Uterus (tissue), 4 donors: Measurements from ENCODE around the gene TTC34. TPM values are rescaled to one million over a fixed set of nuclear protein-coding genes. Genes with fewer than 3 reads are reported as not detected.
"Not testable (repeated sequence)": the region's sequence is repeated elsewhere in the genome, so short reads cannot be mapped to it uniquely, and the experiment has no call there.

Experiments
- DNase-seq, 2 donors: peaks; one replicate each; pipeline ENCODE4 v3.0.0-alpha.2; 2019 to 2020
- H3K27ac ChIP-seq, 2 donors: fragments of 200-600 bp; sonication (generic); 1 replicate in 1 of 2; 2 replicates in 1 of 2; pipeline ENCODE4 v1.5.1; 2016 to 2018
- H3K27me3 ChIP-seq, 2 donors: fragments of 200-600 bp; sonication (generic); one replicate each; pipeline ENCODE4 v1.5.1; 2018 to 2019; ENCODE audit warnings: control low read depth in 1 of 2
- H3K36me3 ChIP-seq, 2 donors: fragments of 200-600 bp; sonication (generic); one replicate each; pipeline ENCODE4 v1.5.1; 2019; ENCODE audit warnings: control low read depth in 1 of 2
- H3K4me1 ChIP-seq, 2 donors: fragments of 200-600 bp; sonication (generic); one replicate each; pipeline ENCODE4 v1.5.1; 2018 to 2019; ENCODE audit warnings: control low read depth in 1 of 2
- H3K4me3 ChIP-seq, 2 donors: fragments of 200-600 bp; sonication (generic); 1 replicate in 1 of 2; 2 replicates in 1 of 2; pipeline ENCODE4 v1.5.1; 2018 to 2019; ENCODE audit warnings: mild to moderate bottlenecking in 1 of 2
- H3K9me3 ChIP-seq, 2 donors: fragments of 200-600 bp; sonication (generic); one replicate each; pipeline ENCODE4 v1.5.1; 2019; ENCODE audit warnings: control low read depth in 1 of 2
- POLR2A ChIP-seq, 2 donors: fragments of 450-650 bp; IDR thresholded peaks; one replicate each; pipeline ENCODE4 v1.6.1; 2016; ENCODE audit warnings: antibody characterized with exemption in 2 of 2, mild to moderate bottlenecking in 1 of 2, moderate library complexity in 1 of 2
- intact Hi-C: fragments of 100-400 bp; cut with DNase I; formaldehyde crosslinking; loops from one replicate; pipeline ENCODE4 v1.15.1; 2023; ENCODE audit warnings: low total_unique reads
- total RNA-seq, 4 donors: library from RNA; depleted of rRNA in 3 of 4; stranded (reverse); fragments of >200 nt in 3 of 4; gene quantifications; one replicate each; pipeline versions ENCODE4 v1.1.0 to v1.2.4, GENCODE V29; 2014 to 2023
- TF ChIP-seq, protein P1 (sequence below), 4 experiments: fragments of 200-600 bp in 2 of 4; fragments of 450-650 bp in 2 of 4; sonication (generic) in 2 of 4; IDR thresholded peaks; one replicate each; pipeline ENCODE4 v1.5.1; 2016 to 2019; ENCODE audit warnings: antibody characterized with exemption in 4 of 4, mild to moderate bottlenecking in 2 of 4, moderate library complexity in 1 of 4
- donor health status: DM: yes; HTN: yes; CAD: no.

TTC34 gene
- total RNA-seq, 4 donors from 2014 or later, result 0.29 to 2.9 (median 0.43) TPM

DNA sequence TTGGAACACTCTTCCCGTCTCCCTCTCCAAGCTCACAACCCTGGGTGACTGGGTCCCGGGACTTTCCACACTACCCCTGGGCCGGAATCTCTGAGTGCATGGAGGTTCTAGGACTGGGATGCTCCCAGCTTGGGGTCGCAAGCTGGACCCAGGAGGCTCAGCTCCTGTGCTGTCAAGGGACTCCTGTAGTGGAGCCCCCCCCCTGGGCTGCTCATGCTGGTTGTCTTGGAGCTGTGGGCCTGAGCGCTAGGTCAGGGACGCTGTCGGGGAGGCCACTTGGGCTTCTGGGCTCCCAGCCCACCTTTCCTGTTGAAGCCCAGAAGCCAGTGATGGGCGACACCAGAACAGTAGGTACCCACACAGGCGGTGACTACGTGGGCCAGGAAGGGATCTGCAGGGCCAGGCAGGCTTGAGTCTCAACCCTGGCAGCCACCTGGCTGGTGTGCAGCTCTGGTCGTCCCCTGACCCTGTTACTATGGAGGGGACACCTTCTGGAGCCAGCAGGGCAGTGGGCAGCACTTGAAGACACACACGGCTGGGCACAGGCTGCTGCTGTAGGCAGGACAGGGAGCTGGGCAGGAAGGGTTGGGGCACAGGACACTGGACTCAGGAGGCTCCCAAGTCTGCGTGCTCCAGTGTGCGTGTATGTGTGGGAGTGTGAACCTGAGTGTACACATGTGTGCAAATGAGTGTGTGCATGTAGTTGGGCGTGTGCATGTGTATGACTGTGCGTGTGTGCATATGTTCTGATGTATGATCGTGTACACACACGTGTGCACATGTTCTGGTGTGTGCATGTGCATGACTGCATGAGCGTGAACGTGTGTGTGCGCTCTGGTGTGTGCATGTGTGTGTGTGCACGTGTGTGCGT is 171.6 kb downstream of the TTC34 start:
- peaks cover 24 to 41% of the 10 kb centered on the region in 2 donors for H3K27me3 ChIP-seq
- DNase-seq, result no peak
- H3K4me1 ChIP-seq, result peaks cover 0 to 8% of the 10 kb centered on the region in 2 donors
- H3K36me3 ChIP-seq, result no peaks in the 10 kb centered on the region
- TF ChIP-seq POLR2A (IDR thresholded peaks at IDR 0.05), result no peak
- TF ChIP-seq, protein P1, sequence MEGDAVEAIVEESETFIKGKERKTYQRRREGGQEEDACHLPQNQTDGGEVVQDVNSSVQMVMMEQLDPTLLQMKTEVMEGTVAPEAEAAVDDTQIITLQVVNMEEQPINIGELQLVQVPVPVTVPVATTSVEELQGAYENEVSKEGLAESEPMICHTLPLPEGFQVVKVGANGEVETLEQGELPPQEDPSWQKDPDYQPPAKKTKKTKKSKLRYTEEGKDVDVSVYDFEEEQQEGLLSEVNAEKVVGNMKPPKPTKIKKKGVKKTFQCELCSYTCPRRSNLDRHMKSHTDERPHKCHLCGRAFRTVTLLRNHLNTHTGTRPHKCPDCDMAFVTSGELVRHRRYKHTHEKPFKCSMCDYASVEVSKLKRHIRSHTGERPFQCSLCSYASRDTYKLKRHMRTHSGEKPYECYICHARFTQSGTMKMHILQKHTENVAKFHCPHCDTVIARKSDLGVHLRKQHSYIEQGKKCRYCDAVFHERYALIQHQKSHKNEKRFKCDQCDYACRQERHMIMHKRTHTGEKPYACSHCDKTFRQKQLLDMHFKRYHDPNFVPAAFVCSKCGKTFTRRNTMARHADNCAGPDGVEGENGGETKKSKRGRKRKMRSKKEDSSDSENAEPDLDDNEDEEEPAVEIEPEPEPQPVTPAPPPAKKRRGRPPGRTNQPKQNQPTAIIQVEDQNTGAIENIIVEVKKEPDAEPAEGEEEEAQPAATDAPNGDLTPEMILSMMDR (IDR thresholded peaks at IDR 0.05), result no peak
- no peak overlapping the region for H3K27ac ChIP-seq
- intact Hi-C loops, result no loop called here
- H3K9me3 ChIP-seq, result no peaks in the 10 kb centered on the region
- no peak overlapping the region for H3K4me3 ChIP-seq

DNA sequence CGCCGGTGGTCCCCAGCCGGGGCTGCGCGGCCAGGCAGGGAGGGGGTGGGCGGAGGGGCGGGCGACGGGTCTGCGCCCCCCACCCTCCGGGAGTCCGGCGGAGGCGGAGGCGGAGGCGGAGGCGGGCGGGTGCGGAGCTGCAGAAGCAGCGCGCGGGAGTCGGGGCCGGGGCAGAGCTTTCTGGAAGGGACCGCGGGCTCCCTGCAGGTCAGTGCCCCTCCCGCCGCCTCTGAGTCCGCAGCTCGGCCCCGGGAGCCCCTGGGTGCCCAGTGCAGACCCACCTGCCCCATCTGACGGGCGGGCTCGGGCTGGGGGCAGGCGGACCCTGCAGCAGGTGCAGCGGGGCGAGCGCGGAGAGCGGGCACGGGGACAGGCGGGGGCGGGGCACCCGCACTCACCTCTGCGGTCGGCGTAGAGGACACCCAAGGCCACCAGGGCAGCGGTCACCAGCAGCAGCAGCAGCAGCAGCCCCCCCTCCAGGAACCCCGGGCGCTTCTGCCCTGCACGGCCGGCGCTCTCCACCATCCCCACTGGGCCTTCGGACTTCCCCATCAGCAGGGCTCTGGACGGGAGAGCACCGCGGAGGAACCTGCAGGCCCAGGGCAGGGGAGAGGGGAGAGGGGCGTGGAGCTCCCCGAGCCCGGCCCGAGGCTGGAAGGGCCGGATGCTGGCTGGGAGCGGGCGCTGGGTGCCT is 172.4 kb downstream of the TTC34 start:
- no peak overlapping the region for H3K4me3 ChIP-seq
- no peaks in the 10 kb centered on the region for H3K36me3 ChIP-seq
- H3K27me3 ChIP-seq, result peaks cover 24 to 41% of the 10 kb centered on the region in 2 donors
- no peak for TF ChIP-seq POLR2A (IDR thresholded peaks at IDR 0.05)
- TF ChIP-seq, protein P1 (IDR thresholded peaks at IDR 0.05), result no peak
- H3K27ac ChIP-seq, result no peak overlapping the region
- no peak for DNase-seq
- H3K4me1 ChIP-seq, result peaks cover 0 to 8% of the 10 kb centered on the region in 2 donors
- no peaks in the 10 kb centered on the region for H3K9me3 ChIP-seq
- intact Hi-C loops, result no loop called here

DNA sequence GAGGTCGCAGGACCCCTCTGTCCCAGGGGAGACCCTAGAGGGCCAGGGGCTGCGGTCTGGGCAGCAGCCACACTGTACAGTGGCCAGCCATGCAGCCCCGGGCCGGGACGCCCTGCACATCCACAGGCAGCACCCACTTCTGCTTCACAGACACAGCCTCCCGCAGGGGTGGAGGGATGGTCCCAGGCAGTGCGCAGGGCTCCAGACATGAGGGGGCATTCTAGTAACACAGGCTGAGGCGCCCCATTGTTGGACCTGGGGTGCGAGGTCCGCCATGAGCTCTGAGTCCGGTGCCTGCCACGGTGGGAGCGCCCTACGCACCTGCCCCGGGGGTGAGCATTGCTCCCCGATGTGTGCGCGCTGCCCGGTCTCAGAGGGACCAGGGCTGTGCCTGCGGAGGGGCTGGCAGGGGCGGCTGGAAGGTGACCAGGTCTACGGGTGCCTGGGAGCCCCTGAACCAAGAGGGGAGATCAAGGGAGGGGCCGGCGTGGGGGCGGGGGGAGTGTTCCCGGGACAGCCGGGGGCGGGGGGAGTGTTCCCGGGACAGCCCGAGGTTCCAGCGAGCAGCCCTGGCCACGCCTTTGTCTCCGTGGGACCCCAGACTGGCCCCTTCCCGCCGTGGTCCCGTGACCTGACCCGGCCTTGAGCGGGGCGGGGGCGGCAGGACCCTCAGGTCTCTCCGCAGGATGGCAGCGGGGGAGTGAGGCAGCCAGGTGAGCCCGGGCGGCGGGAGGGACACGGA is 173.1 kb downstream of the TTC34 start:
- TF ChIP-seq, protein P1 (IDR thresholded peaks at IDR 0.05), result no peak
- TF ChIP-seq POLR2A (IDR thresholded peaks at IDR 0.05), result no peak
- H3K4me3 ChIP-seq, result no peak overlapping the region
- H3K27me3 ChIP-seq, result peaks cover 24 to 41% of the 10 kb centered on the region in 2 donors
- H3K27ac ChIP-seq, result no peak overlapping the region
- no peak for DNase-seq
- no peaks in the 10 kb centered on the region for H3K9me3 ChIP-seq
- intact Hi-C loops, result no loop called here
- peaks cover 0 to 8% of the 10 kb centered on the region in 2 donors for H3K4me1 ChIP-seq
- no peaks in the 10 kb centered on the region for H3K36me3 ChIP-seq

DNA sequence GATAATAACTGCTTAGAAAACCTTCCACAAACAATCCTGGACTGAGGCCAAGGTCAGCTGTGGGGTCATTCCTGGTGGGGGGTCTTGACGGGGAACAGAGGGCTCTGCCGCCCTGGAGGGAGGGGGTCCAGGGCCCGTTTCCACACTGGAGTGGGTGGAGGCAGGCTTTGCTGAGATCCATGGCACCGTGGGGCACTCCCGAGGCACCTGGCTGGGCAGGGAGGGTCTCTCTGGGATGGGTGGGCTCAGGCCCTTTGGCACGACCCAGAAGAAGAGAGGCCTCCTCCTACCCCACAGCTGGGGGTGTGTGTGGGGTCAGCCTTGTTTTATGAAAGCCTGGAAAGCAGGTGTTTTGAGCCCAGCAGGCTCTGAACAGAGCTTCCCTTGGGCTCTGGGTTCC is 173.7 kb downstream of the TTC34 start:
- Histone ChIP-seq H3K36me3 (no peaks in the 10 kb centered on the region), H3K9me3 (no peaks in the 10 kb centered on the region), H3K27ac (no peak overlapping the region), H3K4me3 (no peak overlapping the region), H3K4me1 (peaks cover 0 to 8% of the 10 kb centered on the region in 2 donors), H3K27me3 (peaks cover 22 to 41% of the 10 kb centered on the region in 2 donors)
- intact Hi-C loops, result no loop called here
- TF ChIP-seq, protein P1 (IDR thresholded peaks at IDR 0.05), result no peak
- no peak for TF ChIP-seq POLR2A (IDR thresholded peaks at IDR 0.05)
- DNase-seq, result no peak

DNA sequence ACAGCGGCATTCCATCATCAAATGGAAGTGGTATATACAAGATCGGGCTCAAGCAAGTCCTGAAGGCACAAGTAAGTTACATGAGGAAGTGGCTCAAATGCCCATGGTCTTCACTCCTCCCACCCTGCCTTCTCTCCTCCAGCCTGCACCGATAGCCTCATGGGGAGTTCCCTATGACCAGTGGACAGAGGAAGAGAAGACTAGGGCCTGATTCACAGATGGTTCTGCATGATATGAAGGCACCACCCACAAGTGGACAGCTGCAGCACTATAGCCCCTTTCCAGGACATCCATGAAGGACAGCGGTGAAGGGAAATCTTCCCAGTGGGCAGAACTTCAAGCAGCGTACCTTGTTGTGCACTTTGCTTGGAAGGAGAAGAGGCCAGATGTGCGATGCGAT is 175.7 kb downstream of the TTC34 start:
- H3K36me3 ChIP-seq, H3K4me1 ChIP-seq, H3K9me3 ChIP-seq, intact Hi-C loops, DNase-seq, H3K27ac ChIP-seq, H3K4me3 ChIP-seq: not testable (repeated sequence)
- H3K27me3 ChIP-seq, result peaks cover 20 to 33% of the 10 kb centered on the region in 2 donors
